Stimulated activated CD4-positive, alpha-beta T cell treated with anti-CD3 and anti-CD28 coated beads, Interleukin-12 subunit alpha, Interleukin-12 subunit beta, amount 100 ng/mL, for 48 hours (primary cell): ENCODE data around the gene CCDC191.

ENCODE experiments used
- DNase-seq, 3 donors: peaks; one replicate each; pipeline ENCODE4 v3.0.0-alpha.2; 2020; ENCODE audit warnings: low read depth in 2 of 3, low spot score in 1 of 3

Gene CCDC191

GRCh38 chr3:114058646-114059045 is 2.3 kb upstream of the CCDC191 start:
- no peak for DNase-seq

GRCh38 chr3:114057011-114057347 is 653 bp upstream of the CCDC191 start:
- DNase-seq: no peak

DNA sequence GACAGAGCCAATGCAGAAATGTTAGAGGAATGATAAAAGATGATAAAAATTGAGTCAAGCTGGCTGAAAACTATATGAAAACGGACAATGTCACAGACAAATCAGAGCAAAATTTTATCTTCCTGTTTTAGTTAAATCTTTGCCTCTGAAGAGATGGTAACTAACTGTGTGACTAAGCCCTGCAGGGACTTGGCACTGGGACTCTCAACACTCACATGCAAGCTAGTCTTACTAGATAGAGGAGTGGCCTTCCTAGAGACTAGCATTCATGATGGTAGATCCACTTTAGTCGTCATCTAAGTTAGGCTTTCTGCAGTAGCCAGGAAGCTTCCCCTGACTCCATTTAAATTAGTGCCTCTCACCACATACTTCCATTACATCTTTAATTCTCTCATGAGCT is 4.1 kb downstream of the CCDC191 start:
- no peak for DNase-seq

DNA sequence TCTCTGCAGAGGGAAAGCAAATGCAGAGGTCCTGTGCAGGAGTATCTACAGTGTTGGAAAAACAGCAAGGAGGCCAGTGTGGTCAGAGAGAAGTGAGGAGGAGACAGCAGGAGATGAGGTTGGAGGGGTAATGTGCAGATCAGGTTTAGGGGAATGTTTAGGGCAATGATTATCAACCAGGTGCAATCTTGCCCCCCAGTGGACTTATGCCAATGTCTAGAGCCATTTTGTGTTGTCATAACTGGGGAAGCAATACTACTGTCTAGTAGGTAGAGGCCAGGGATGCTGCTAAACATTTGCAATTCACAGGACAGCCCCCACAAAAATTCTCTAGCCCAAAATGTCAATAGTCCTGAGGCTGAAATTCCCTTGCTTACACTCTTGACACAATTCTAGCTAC is 13.1 kb downstream of the CCDC191 start:
- no peak for DNase-seq

DNA sequence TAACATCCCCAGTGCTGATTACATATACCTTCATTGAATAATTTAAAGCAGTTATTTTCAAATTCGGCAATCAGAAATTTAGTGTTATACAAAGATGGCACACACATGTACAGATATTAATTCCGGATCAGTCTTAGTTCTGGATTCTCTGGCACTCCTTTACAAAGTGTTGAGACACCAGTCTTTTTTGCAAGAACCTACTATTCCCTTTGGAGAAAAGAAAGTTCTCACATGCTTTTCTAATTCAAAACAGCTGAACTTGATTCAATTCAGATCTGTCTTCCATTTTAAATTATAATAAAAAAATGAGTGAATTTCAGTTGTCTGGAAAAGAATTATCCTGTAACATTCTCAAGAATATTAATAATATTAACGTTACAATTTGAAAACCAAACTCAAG is 20.4 kb downstream of the CCDC191 start:
- DNase-seq: no peak

DNA sequence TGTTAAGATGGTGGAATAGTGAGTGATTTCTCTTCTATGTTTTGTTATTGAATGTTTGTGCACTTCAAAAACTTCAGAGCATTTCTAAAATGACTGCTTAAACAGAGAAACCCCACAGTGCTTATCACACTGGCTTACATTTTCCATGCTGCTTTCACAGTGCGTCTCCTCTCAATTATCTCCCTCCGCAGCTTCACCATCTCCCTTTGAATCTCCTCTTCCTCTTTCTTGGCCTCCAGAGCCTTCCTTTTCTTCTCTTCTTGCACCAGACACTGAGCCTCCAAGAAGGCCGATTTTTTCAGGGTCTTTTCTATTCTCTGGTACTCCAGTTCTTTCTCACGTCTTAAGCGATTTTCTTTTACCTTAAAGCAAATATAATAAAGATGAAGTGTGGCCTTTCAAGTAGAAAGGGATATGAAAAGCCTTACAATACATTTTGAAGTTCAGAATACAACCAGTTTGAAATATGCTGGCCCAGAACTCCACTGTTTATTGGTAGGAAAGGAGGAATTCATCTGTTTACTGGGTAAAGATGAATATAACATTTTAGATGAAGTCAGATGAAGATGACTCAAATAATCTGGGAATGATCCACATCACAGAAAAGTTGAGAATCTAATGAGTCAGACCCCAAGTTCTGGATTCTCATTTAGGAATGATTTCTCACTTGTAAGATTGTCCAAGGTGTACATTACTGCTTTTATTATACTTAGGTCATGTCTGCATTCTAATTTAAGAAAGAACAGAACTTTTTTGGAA is 21.4 kb downstream of the CCDC191 start:
- no peak for DNase-seq

DNA sequence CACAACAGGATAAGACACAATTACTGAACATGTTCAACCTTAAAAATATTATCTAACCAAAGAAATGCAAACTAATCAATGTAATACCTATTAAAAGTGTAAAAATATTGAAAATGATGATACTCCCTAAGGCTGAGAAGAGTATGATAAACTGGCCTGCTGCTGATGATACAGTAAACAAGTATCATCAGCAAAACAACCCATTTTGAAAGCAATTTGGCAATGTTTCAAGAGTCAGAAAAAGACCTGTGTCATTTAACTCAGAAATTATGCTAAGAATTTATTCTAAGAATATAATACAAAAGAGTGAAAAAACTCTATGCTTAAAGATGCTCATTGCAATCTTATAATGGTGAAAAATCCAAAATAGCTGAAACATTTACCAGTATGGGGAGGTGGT is 22.1 kb downstream of the CCDC191 start:
- no peak for DNase-seq

DNA sequence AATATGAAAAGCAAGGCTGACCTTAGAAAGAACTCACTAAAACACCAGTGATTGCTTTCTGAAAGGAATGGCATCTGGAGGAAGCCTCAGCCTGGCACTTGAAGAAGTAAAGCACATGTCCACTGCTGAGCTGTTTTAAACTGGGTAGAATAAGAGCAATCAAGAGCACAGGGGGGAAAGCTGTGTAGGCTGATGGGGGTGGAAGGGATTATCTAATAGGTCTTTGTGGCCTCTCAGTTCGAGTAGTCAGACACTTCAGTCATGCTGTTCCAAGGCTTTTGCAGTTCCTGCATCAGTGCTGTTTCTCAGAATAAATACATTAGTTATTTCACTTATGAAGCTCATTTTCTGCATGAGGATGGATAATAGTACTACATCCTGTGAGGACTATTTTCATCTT is 22.6 kb downstream of the CCDC191 start:
- no peak for DNase-seq

DNA sequence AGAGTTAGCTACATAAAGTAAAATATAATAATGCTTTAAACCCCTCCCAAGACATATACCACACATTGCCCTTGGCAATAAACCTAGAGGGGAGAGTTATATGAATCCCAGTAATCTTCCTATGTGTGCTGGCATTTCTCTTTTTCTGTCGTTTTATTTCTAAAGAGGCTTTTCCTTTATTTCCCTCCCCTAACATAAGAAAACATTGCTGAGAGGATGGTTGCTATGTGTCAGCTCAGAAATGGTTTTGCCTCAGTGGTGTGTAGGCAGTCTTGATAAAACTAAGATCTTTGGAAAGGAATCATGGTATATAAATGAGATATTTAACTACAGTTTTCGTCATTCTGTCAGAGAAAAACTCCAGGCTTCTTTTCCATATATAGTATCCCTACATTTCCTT is 30.0 kb downstream of the CCDC191 start:
- DNase-seq: no peak

GRCh38 chr3:114025451-114025850 is 30.9 kb downstream of the CCDC191 start:
- DNase-seq: no peak

GRCh38 chr3:114022145-114022802 is 34.1 kb downstream of the CCDC191 start:
- DNase-seq: no peak

GRCh38 chr3:114020907-114021306 is 35.4 kb downstream of the CCDC191 start:
- DNase-seq: no peak

DNA sequence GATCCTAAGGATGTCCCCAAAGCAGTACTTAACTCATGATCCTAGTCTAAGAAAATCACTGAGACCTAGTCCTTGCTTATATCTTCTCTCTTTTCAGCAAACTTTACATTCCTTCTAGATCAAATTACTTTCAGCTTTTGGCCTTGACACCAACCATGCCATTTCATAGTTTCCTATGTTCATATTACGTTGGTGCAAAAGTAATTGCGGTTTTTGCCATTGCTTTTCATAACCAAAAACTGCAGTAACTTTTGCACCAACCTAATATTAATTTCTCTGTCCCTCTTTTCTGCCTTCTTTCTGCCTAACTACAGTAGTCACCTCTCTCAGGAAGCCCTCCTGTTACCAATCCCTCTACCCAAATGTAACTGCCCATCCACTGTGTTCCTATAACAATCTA is 36.8 kb downstream of the CCDC191 start:
- DNase-seq: no peak

- no peak for DNase-seq
Observed at GRCh38 chr3:114014211-114014610, 42.1 kb downstream of the CCDC191 start.

GRCh38 chr3:114011059-114011797 is 45.1 kb downstream of the CCDC191 start:
- no peak for DNase-seq

DNA sequence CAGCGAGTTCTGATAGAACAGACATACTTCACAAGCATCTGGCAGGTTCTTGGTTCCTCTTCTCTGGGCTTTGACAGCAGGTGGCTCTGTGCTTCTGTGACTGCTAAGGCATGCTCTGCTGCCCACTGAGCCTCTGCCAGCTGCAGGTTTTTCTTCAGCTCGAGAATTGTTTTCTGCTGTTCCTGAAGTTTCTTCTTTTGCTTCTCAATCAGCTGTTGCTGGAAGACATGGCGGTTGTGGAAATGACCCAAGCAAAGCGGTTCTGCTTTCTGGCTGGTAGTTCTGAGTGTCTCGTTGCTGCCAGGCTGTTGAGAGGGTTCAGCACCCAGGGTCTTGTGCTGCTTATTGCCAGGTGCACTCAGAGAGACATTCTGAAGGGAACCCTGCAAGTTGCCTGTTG is 50.8 kb downstream of the CCDC191 start:
- DNase-seq: no peak

- no peak for DNase-seq
Observed at GRCh38 chr3:113985541-113985940, 70.8 kb downstream of the CCDC191 start.

DNA sequence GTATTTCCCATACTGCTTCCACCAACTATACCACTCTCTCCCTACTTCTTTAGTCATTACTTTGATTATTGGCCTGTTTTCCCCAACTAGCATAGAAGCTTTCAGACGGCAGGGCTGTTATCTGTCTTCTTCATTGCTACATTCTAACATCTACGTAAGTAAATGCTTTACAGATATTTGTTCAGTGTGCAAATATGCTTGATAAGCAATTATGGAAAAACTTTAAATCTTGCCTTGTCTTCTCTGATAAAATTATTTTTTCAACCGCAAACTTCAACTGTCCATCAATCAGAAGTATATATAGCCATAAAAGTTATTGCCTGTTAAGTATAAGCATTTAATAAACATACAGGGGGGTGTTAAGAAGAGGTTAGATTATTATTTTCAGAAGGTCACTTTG is 72.8 kb downstream of the CCDC191 start:
- DNase-seq: no peak

- no peak for DNase-seq
Observed at GRCh38 chr3:113981803-113982202, 74.5 kb downstream of the CCDC191 start.

- DNase-seq: no peak
Observed at GRCh38 chr3:113979916-113980315, 76.4 kb downstream of the CCDC191 start.

DNA sequence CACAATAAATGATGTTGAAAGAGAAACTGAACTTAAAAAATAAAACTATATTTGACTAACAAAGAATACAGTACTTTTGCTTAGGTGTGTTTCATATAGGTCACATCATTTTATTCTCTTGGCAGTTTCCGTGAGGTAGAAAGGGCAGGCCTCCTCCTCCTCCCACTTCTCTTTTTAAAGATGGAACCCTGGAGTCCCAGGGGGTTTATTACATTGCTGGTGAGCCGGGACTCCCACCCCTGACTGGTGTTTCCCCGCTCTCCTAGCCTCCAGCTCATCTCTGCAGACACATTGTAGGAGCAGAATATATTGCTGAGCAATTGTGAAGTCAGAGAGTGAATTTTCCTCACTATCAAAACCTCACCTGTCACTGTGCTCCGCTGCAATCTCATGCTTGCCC is 78.5 kb downstream of the CCDC191 start:
- DNase-seq: no peak

- no peak for DNase-seq
Observed at GRCh38 chr3:113968986-113969385, 87.3 kb downstream of the CCDC191 start.
